ENCODE measurements around the gene FBXW4.

FBXW4 gene

DNA sequence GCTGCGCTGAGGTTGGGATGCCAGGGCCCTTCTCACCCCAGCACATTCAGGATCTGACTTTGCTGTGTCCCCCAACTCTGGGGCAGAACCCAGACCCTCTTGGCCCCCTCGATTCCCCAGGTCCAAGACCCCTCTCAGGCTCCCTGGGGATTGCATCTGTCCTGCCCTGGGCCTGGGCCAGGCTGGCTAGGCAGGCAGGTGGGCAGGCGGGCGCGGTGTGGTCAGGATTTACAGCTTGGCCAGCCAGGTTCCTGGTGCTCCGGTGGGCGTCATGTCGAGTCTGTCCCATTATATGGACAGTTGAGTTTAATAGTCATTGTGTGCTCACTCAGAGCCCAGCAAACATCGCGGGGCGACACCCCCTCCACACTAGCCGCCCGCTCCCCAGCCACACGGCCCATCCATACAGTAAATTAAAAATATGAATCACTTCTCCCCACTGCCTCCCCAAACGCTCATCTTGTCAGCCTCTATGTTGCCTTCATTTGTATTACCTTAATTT lies 130.4 kb downstream of the FBXW4 start:
- no peak for DNase-seq

DNA sequence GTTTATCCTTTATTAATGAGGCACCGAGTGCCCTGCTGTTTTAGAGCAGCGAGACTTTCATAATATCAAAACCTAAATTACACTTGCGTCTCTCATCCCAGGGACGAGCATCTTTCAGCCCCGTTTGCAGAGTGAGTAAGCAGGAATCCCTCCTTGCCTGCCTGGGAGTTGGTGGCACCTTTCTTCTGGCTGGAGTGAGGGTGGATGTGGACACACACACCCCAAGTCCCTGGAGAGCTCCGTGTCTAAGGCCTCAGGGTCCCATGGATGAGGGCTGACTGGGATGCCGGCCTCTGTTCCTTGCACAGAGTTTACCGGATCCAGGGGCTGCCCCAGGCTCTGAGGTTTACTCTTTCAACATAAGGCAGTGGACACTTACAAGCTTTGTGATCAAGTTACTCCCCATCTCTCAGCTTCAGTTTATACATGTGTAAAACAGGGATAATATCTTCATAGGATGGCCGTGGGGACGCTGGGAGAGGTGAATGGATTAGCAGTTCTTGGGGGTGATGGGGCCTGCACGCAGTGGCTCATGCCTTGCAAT lies 131.4 kb downstream of the FBXW4 start:
- no peak for DNase-seq

DNA sequence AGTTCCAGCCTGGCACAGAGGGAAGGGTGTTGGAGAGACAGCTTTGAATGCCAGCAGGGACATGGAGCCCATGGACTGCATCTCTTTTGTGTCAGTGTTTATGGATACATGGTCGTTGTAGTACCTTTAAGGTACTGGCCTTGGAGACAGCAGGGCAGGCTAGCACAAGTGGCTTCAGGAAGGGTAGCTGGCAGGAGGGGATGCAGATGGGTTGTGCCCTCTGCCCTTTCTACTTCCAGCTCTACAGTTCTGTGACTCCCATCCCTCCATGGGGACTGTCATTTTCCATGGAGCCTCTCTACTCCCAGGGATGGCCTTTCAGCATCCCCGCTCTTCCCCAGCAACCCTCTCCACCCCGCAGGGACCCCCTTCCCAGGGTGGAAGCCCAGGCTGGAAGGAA lies 132.0 kb downstream of the FBXW4 start:
- no peak for DNase-seq

DNA sequence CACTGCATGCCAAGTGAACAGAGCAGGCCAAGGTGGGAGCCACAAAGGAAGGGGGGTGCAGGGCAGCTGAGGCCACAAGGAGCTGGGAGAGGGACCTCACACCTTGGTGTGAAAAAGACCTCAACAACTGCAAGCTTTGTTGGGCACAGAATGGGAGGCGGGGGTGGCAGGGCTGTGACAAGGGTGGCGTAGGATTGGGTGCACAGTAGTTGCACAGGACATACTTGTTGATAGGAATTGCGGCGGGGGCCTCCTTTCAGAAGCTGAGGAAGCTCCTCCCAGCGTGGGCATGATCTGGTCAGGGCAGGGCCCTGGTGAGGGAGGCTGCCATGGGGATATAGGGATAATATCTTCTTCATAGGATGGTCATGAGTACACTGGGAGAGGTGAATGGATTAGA lies 132.7 kb downstream of the FBXW4 start:
- DNase-seq: no peak

- DNase-seq: no peak
These were observed 133.7 kb downstream of the FBXW4 start for GRCh38 chr10:101561068-101561915.
